Vagina (tissue), 2 donors: ENCODE data around the gene ACADVL.

Source experiments
- CTCF ChIP-seq, 3 experiments: fragments of 450-650 bp in 2 of 3; fragments of 200-600 bp in 1 of 3; sonication (generic) in 1 of 3; IDR thresholded peaks; one replicate each; pipeline ENCODE4 v1.5.1; 2017 to 2019; ENCODE audit warnings: antibody characterized with exemption in 3 of 3, mild to moderate bottlenecking in 2 of 3, moderate library complexity in 2 of 3
- POLR2A ChIP-seq, 2 donors: fragments of 450-650 bp; IDR thresholded peaks; one replicate each; pipeline ENCODE4 v1.6.1; 2017; ENCODE audit warnings: antibody characterized with exemption in 2 of 2, mild to moderate bottlenecking in 2 of 2, moderate library complexity in 2 of 2
- POLR2AphosphoS5 ChIP-seq, 2 donors: sonication (generic); formaldehyde crosslinking; IDR thresholded peaks; one replicate each; pipeline ENCODE4 v1.9.0; 2017; ENCODE audit warnings: antibody characterized with exemption in 2 of 2, mild to moderate bottlenecking in 2 of 2, low read depth in 1 of 2; ENCODE audit not compliant: insufficient read depth in 1 of 2

GRCh38 chr17:7263801-7264078 is 44.0 kb downstream of the ACADVL start:
- TF ChIP-seq CTCF (IDR thresholded peaks at IDR 0.05) (no peak), POLR2A (IDR thresholded peaks at IDR 0.05) (no peak), POLR2AphosphoS5 (IDR thresholded peaks at IDR 0.05; ENCODE audit: insufficient read depth in 1 of 2, low read depth in 1 of 2) (no peak)
